Fibroblast of skin of right biceps (primary cell): ENCODE measurements around the gene RRH.
"Not testable (repeated sequence)": the region's sequence is repeated elsewhere in the genome, so short reads cannot be mapped to it uniquely, and the experiment has no call there.

Experiments
- DNase-seq: peaks from one replicate; pipeline ENCODE4 v3.0.0-alpha.2; 2013

Gene RRH

DNA sequence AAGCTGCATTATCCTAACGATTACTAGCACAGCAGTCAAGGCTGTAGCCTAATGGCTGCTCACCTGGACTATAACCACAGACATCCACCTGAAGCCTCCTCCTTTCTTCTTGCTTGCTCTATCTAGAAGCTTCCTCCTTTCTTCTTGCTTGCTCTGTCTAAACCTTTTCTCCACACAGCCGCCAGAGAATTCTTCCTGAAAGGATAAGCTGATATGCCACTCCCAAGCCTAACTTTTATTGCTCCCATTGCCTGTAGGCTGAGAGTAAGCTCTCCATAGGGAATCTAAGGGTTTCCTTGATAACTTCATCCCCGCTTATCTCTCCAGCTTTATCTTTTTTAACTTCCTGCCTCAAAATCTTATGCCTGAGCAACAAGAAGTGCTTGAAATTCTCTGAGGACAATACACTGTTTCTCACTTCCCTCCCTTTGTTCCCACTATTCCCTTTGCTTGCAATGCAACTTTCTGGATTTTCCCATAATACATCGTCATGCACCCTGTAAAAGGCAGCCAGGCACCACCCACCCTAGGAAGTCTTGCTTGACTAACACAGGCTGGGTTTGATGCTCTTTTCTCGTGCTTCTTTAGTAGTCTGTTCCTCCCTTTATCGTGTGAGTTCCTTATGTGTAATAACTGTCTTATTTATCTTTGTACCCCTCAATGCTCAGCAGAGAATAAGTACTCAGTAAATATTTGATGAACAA lies 18.8 kb downstream of the RRH start:
- no peak for DNase-seq

DNA sequence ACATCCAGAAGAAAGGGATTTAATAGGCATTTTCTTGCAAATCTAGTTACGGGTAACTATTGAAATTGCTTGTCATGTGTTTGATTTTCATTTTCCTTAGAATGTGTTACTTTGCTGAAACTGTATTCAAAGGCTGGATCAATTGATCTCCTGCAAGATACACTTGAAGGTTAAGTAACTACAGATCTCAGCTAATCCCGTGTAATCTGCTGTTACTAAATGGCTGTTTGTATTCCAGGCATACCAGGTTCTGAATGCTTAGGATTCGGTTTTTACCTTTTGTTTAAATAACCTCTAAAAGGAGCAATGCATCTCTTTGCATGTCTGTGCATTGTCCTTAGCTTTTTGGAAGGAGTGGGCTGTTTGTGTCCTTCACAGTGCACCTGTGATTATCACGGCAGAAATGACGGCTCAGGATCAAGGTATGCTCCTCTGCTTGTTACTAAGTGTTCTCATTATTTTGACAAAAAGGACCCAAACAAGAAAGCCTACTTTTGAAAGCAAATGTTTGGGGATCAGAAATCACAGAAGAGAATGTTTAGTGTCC lies 20.2 kb downstream of the RRH start, which contains the start of gene LRIT3:
Gene LRIT3, plus strand, starts transcription at position 212 of the 547 bp plus-strand sequence. Its CDS starts 95 bp downstream, at position 307.
- no peak for DNase-seq

DNA sequence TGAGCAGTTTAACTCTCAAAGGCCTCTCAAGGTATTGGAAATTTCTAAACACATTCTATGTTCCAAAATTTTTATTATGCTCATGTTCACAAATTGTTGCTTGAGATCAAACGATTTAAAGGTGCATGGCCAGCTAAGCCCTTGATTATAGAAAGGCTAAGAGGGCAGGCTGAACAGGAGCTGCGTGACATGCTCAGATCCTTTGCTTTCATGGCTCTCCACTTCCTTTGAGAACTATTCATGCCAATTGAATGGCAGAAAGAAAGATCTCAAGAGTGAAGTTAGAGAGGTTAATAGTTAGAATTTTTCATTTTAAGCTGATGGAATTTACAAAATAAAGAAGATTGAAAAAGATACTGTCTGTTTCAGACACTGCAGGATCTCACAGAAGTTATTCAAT lies 20.7 kb downstream of the RRH start:
- no peak for DNase-seq

DNA sequence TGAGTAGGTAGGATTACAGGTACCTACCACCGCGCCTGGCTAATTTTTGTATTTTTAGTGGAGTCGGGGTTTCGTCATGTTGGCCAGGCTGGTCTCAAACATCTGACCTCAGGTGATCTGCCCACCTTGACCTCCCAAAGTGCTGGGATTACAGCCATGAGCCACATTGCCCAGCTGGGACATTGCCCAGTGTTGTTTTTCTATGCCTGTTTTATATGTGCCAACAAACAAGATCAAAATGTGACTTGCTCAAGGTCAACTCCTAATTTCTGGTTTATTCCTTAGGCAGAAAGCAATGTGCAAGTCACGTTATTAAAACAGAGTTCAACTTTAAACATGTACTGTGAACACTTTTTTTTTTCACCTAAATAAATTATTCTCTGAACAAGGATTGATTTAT lies 22.8 kb downstream of the RRH start:
- no peak for DNase-seq

DNA sequence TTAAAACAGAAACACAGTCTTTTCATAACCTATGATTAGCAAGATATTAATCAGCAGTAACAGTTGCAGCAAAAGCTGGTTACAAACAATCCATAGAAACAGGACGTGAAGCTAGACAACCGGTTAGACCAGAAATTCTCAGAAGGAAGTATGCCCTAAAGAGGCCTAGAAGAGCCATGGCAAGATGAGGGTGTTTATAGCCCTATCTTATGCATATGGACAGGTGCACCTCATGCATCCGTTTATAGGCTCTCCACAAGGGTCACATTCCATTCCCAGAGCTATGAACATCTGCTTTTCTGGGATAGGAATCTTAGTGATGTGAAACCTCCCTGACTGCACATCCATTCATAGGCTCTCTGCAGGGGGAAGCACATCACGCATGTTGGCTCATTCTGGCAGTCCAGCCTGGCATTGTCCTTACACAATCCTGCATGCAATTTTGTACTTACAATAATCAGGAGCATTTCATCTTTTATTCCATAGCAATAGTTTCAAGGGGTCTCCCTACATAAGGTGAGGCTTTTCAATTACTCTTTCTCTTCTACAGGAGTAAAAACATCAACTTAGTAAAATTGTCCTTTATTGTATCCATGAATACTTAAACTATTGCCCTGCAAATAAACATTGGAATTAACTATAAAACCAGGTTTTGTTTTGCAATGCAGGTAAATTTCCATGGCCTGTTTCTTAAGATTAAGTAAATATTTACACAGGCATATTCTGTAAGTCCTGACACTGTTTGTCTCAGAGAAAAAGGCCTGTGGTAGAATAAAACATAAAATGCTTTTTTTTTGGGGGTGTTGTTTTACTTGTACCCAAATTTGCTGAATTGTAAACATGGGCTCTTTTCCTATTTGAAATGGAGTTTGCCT lies 31.9 kb downstream of the RRH start:
- not testable (repeated sequence) for DNase-seq

DNA sequence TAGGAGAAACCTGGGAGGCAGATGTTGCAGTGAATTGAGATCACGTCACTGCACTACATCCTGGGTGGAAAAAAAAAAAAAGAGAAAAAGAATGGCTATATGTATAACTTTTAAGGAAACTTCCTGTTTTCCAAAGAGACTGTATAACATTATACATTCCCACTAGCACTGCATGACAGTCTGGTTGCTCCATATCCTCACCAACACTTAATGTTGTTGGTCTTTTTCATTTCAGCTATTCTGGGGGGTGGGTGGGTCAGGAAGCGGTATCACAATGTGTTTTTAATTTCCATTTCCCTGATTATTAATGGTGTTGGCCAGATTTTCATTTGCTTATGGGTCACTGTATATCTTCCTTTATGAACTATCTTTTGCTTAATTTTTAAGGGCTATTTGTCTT lies 33.5 kb downstream of the RRH start:
- DNase-seq = no peak

DNA sequence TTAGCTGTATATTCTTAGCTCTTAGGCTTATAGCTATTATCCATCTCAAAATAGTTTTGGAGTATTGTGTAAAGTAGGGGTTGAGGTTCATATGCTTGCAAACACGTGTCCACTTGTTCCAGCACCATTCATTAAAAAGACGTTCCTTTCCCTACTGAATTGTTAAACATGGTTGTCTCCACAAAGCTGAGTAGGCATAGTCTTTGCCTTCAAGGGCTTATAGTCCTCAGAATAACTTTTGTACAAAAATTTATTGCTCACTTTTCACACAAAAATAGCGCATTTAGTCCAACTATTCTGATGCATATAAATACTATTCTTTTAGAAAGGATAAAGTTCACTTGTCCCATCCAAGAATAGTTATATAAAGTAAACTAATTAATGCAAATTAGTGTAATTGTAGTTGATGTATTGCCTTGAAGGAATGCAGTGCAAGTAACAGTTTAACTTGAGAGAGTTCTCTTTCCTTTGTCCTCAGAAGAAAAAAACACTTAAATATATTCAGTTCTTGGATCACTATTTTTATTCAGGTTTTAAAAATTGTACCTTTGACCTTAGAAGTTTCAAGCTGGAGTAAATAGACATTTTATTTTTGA lies 34.2 kb downstream of the RRH start:
- no peak for DNase-seq

DNA sequence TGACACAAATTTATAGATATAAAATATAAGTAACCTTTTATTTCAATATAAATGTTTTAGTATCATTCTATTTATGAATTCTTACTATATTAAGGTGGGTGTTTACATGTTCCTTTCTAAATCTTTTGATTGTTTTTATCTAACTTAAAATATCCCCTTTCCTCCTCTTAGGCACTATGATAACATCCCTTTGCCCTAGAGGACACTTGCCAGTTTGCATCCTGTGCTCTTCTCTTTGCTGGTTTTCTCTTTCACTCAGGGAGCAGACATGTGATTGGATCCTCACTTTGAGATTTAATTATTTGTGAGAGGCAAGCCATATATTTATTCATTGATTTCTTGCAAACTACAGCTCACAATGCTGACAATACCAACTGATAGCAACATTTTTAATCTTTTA lies 36.4 kb downstream of the RRH start:
- no peak for DNase-seq

DNA sequence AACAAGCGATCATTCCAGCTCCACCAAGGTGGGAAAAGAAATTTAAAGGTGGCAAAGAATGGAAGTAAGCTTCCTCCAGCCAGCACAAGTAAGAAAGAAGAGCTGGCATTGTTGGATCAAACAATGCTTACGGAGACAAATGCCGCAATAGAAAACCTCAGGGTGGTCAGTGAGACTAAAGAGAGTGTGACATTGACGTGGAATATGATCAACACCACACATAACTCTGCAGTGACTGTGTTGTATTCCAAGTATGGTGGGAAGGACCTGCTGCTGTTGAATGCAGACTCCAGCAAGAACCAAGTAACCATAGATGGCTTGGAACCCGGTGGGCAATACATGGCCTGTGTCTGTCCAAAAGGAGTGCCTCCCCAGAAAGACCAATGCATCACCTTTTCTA lies 42.3 kb downstream of the RRH start:
- no peak for DNase-seq

DNA sequence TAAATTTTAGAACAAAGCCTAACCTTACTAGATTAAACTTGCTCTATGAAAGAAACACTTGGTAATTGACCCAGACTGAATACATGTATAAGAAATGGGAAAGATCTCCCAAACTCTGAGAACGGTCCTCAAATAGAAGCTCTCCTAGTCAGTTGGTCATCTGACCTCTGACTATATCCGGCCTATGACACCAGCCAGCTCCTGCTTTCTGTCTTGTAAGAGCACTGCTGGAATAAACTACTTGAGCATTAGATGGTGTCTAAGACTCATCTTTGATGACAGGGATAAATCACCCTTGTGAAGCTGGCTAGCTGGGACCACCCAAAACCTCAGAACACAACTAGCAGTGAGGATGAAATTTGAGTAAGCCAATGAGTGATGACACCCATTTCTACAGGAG lies 44.3 kb downstream of the RRH start:
- no peak for DNase-seq

DNA sequence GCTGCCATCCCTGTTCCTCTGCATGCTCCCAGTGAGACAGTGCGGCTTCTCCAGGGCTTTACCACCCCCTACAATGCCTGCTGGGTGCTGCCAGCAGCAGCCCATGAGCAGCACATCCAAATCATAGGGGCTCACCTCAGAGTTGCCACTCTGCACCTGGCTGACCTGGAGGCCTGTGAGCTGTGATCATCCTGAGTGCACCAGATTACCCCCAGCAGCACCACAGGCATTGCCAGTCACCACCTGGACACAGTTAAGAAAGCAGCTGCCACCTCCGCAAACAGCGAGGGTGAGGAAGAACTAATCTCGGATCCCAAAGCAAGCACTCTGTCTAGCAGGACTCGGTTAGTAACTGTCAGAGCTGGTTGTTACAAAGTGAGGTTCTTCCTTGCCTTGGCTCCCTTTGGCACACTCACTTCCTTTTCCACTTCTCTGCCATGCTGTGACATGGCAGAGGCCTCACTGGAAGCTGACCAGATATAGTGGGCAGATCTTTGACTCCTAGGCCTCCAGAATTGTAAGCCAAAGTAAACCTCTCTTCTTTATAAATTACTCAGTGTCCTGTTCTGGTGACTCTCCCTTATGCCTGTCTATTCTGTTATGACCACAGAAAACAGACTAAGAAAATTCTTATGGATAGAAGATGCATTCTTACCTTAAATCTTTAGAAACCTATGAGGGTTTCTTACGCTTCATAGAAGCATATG lies 45.3 kb downstream of the RRH start:
- DNase-seq = no peak

DNA sequence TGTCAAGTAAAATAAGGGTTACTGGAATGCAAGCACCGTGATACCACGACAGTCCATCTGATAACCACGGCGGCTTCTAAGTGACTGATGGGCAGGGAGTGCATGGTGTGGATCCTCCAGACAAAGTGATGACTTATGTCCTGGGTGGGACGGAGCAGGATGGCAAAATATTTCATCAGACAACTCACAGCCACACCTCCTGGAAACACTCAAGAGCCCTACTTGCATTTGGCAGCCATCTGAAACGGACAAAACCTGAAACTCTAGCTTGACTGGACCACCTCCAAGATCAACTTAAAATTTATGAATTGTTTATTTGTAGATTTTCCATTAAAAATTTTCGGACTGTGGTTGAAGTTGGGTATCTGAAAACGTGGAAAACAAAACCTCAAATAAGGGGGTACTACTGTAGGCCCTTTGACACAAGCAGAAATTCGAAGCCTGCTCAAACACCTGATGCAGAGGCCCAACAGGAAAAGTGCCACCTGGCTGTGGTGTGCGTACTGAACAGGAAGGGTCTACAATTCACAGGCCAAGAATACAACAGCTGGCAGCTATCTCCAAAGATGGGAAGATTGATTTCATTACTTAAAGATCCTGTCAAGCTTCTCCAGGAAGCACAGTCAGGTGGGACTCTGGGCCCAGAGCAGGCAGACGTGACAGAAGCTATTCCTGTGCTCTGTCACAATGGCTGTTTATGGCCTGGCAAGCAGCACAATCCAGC lies 46.2 kb downstream of the RRH start:
- DNase-seq = peak; percentile 46

DNA sequence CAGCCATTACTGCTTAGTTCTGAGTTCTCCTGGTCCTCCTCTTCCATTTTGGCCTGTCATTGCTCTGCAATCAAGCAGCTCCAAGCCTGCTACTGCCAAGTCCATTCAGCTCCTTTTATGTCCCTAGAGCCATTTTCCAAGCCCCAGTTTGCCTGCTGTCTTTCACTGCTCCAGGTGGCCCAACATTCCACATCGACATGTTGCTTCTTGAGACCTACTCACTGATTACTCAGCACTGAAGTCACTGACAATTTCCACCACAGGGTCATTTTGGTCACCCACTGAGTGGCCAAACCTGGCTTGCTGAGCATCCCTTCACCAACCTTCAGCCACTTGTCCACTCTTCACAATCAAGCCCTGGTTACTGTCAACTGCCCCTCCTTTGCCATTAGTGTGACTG lies 47.3 kb downstream of the RRH start:
- DNase-seq = no peak

DNA sequence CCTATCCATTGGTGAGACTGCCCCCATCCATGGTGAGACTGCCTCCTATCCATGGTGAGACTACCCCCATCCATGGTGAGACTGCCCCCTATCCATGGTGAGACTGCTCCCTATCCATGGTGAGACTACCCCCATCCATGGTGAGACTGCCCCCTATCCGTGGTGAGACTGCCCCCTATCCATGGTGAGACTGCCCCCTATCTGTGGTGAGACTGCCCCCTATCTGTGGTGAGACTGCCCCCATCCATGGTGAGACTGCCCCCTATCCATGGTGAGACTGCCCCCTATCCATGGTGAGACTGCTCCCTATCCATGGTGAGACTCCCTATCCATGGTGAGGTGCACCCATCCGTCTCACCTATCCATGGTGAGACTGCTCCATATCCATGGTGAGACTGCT lies 47.8 kb downstream of the RRH start:
- not testable (repeated sequence) for DNase-seq

DNA sequence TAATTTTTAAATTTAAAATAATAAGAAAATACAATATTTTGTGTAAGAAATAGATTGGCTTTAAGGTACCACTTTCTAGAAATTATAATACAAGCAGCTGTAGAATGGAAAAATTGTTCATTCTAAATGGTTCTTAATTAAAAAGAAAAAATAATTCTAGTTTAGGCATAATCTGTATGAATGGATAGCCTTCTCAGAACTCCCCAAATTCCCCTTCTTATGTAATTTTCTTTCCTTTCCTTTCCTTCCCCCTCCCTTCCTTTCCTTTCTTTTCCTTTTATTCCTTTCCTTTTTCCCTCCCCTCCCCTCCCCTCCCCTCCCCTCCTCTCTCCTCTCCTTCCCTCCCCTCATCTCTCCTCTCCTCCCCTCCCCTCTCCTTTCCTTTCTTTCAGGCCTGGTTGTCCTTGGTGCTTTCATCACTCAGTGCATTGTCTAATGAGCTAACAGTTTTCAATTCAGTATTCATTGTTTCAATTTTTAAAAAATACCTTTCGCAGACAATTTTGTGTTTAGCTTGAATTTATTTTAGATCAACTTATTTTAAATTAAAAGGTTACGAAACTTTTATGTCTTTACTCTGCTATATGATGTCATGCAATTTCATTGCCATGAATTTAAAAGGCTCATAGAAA lies 49.0 kb downstream of the RRH start:
- no peak for DNase-seq

DNA sequence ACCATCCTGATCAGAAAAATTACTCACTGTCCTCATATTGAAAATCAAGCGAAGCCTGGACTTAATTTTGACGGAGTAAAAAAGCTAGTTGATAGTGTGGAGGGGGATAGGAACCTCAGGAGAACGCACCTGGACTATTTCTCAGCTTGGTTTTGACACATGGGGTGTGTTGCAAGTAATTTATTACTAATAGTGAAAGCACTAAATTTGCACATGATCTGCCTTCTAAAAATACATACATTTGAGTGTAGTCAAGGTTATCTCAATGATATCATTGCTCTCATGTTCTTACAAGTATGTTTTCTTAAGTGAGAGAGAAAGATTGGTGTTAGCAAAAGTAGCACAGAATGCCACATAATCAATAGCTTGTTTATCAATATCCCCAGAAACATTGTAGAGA lies 49.6 kb downstream of the RRH start:
- no peak for DNase-seq

DNA sequence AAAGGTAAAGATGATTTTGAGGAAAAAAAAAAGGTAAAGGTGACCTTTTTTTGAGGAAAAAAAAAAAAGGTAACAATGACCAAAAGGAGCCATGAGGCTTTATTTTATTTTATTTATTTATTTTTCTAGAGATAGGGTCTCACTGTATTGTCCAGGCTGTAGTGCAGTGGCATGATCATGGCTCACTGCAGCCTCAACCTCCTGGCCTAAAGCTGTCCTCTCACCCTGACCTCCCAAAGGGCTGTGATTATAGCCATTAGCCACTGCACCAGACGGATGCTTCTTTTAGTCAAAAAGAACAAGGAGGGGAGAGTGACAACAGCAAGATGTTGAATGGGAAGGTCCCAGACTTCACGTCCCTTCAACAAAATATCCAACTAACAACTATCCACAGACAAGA lies 50.6 kb downstream of the RRH start:
- DNase-seq = no peak

DNA sequence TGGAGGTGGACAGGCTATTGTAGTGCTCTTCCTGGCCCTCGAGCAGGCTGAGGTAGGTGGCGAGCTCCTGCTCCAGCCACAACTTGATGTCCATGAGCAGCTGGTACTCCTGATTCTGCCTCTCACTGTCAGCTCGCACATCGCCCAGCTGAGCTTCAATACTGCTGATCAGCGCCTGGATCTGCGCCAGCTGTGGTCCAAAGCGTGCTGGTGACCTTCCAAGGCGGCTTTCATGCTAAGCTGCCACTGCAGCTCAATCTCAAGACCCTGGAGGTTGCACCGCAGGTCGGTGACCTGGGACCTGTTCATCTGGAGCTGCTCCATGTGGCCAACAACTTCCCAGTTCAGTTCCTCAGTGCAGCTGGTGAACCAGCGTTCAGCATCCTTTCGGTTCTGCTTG lies 51.3 kb downstream of the RRH start:
- DNase-seq = no peak

DNA sequence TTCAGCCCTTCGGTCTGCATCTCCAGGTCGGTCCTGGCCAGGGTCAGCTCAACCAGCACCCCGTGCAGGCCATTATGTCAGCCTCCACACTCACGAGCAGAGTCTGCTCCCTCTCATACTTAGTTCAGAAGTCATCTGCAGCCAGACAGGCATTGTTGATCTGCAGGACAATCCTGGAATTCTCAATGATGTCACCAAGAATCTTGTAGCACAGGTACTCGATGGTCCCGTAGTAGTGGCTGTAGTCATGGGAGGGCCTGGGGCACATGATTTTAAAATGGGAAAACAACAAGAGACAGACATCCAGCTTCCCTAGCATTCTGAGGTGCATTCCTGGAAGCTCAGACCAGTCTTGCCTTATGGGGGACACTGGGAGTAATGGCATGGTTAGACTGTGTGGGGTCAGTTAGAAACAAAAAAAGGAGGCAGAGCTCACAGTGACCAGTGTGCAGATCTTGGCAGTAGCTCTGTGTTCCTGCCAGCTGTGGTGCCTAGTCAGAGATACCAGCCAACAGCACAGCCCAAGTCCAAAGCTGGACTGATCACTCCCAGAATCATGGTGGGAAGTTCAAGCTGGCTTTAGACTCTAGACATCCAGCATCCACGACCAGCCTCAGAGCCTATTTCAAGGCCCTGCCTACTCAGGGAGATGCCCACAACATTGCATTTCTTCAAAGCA lies 52.0 kb downstream of the RRH start:
- no peak for DNase-seq

DNA sequence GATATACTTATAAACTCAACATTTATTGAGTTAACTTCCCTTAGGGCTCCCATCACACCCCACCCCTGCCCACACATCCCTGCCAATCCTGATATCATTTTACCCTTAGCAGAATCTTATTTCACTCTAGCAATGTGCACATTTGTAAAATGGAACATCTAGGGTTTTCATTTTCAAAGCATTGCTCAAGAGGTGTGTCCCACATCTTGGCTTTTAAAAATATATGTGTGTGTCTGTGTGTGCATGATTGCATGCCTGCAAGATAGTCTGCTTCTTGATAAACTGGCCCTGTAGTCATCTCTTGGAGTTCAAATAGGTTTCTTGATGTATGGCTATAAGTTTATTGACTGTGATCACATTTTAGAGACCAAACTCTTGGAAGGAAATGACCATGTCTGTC lies 58.5 kb downstream of the RRH start:
- DNase-seq = no peak

DNA sequence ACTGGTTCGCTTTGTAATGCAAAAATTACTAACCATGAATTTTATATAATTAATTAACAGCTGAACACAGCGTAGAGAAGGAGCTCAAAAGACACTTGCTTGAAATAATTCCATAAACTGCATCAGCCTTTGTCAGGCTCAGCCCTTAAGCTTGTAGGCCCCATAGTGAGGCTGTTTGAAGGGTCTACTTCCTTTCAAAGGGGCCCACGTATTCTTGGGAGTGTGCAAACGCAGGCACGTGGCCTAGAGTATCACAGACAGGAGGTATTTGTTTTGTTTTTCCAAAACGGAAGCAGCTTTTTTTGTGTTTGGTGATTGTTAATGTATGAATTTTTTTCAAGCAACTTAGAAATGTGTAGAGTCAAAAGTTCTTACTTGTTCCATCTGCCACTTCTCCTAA lies 59.3 kb downstream of the RRH start:
- DNase-seq = no peak
